GM12872 (cell line): Measurements from ENCODE around the gene SSBP2.

Source experiments
- TF ChIP-seq, protein P1 (sequence below): IDR thresholded peaks from 3 replicates; pipeline ENCODE4 v1.5.1; 2011; ENCODE audit warnings: low read depth, mild to moderate bottlenecking, low read length, moderate library complexity; ENCODE audit not compliant: insufficient read depth

Gene SSBP2

DNA sequence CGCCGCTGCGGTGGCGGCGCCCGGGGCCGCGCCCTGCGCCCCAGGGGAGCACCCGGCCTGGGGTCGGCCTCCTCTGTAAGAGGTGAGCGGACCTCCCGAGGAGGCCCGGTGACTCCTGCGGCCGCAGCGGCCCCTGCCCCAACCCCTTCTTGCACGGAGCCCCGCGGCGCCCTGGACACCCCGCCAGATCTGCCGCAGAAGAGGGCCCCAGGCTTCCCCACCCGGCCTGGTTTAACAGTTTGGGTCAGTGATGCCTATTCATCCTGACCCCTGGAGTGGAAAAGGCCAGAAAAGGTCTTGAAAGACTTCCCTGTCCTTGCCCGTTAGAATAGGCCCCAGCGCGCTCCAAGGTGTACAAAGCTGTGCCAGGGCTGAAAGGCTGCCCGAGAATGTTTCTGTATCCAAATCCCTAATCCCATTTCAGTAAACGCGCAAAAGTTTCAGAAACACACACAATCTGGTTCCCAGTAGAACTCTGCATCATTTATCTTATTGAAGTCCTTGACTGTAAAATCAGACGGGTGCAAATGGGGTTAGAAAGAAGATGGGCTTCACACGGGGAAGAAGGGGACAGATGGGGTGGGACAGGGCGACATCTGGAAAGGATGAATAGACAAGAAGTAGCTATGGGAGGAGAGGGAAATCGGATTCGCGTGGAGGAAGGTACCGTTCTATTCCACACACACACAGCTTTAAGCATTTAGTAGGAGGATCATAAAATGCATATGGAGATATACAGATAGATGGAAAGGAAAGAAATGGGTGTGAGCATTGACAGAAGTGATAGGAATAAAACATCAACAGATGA lies 1.1 kb upstream of the SSBP2 start:
- TF ChIP-seq, protein P1, sequence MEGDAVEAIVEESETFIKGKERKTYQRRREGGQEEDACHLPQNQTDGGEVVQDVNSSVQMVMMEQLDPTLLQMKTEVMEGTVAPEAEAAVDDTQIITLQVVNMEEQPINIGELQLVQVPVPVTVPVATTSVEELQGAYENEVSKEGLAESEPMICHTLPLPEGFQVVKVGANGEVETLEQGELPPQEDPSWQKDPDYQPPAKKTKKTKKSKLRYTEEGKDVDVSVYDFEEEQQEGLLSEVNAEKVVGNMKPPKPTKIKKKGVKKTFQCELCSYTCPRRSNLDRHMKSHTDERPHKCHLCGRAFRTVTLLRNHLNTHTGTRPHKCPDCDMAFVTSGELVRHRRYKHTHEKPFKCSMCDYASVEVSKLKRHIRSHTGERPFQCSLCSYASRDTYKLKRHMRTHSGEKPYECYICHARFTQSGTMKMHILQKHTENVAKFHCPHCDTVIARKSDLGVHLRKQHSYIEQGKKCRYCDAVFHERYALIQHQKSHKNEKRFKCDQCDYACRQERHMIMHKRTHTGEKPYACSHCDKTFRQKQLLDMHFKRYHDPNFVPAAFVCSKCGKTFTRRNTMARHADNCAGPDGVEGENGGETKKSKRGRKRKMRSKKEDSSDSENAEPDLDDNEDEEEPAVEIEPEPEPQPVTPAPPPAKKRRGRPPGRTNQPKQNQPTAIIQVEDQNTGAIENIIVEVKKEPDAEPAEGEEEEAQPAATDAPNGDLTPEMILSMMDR: no peak

DNA sequence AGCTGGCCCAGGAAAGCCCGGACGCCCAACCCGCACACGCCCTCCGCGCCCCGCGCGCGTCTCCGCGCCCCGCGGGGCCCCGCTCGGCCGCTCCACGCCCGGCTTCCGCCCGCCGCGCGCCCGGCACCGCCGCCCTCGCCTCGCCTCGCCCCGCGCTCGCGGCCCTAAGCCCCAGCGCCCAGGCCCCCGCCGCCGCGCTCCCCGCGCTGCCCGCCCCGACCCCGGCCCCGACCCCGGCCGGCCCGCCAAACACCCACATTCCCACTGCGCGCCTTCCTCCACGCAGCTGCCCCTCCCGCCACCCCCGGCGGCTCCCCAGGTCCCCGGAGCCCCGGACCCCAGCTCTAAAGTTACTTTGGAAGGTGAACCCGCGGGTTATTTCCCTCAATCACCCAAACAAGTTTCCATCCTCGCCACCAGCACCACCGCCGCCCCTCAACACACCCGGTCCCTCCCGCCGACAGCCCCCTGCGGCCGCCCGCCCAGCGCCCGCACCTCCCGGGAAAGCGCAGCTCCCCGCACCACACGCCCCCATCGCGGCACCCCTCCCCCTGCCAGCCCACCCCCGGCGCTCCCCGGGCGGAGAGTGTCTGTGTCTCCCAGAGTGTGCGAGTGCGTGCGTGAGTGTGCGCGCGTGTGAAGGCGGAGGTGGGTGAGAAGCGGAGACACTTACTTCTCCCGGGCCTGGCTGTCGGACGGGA lies 439 bp downstream of the SSBP2 start:
- TF ChIP-seq, protein P1: no peak

DNA sequence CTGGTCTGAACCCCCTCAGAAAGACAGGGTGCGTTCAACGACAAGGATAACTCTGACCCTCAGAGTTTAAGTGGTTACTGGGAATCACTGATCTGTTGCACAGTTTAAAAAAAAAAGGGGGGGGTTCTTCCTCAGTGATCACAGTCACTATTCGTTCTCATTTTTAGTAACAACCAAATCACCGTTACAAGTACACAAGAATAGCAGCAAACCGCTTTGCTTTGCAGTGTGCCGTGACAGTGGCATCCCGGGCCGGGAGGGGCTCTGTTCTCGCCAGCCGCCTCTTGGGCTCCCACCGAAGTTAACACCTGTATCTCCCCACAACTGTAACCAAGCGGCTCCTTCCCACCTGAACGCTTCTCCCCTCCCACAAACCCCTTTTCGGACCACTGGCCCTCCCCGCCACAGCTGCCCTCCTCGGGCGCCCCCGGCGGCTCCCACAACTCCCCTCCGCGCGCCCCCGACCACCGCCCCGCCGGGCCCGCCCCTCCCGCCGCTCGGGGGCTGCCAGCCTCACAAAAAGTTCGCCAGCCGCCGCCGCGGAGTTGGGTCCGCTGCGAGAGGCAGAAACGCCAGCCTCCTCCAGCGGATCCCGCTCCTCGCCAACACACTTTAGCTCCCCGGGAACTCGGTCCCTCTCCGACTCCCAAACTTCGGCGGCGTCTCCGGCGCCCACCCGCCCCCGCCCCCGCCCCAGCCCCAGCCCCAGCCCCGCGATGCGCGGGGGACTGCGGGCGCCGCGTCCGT lies 1.2 kb downstream of the SSBP2 start:
- TF ChIP-seq, protein P1: 0 out of 3 replicates have a peak, but pooled peaks have one; percentile 12

DNA sequence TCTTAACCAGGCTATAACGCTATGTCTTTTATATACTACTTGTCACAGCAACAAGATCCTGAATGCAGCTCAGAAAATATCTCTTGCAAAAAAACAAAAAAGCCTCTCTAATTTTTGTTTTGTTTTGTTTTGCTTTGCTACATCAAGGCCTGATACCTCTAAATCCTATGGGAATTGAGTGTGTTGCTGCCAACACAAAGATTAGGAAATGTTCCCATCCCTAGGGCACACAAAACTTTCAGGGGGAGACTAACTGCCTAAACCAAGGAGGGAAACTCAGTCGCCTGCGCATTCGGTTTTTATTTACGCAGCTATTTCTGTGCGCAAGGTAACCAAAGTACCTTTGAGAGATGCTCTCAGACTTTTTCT lies 1.7 kb downstream of the SSBP2 start:
- TF ChIP-seq, protein P1: no peak

DNA sequence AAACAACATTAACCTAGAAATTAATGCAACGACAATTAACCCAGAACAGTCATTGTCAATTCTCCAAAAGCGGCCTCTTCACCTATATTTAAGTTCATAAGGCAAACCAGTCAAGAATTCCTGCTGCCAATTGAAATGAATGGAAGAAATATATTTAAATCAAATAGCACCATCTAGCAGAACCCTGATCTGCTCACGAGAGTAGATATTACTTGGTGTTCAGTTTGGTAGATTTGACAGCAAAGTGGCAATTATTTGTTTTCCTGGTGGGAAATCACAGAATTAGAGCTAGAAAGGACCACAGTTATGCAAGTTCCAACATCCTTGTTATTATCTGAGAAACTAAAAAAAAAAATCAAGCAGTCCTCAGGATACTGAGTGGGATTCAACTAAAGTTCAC lies 2.3 kb downstream of the SSBP2 start:
- TF ChIP-seq, protein P1: no peak

DNA sequence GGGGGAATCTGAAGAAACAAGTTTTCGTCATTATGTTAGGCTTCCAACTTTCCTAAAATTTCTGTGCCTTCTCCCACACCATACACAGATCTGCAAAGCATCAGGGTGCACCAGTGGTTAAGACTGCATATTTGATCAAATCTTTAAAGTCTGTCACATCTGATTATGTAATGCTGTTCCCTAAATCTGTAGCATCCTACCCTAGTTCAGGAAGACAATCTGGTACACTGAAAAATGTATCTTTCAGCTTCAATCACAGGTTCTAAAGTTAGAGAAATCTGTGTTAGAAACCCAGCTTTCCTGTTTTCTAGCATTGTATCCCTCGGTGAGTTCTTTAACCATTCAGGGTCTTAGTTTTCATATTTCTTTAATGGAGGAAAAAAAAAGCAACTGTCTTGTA lies 3.9 kb downstream of the SSBP2 start:
- TF ChIP-seq, protein P1: no peak

DNA sequence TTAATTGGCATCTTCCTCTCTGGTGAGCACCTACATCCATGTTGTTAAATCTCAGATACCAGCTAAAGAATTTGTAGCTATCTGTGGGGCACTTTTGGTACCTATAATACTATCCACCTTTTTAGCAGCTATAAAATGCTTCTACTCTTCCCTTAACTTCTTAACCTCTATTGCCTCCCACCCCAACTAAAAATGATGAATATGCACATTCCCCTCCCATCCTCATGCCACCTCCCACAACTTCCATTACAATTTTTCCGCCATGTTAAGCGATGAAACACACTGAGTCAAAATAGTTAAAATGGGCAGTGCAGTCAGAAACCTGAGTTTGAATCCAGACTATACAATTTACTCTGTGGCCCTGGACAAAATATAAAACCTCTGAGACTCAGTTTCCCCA lies 10.1 kb downstream of the SSBP2 start:
- TF ChIP-seq, protein P1: no peak
